Uterus (tissue), 2 donors: ENCODE results near the gene SPEG.

Experiments
- CTCF ChIP-seq, 4 experiments: fragments of 200-600 bp in 2 of 4; fragments of 450-650 bp in 2 of 4; sonication (generic) in 2 of 4; IDR thresholded peaks; one replicate each; pipeline ENCODE4 v1.5.1; 2016 to 2019; ENCODE audit warnings: antibody characterized with exemption in 4 of 4, mild to moderate bottlenecking in 2 of 4, moderate library complexity in 1 of 4
- POLR2A ChIP-seq, 2 donors: fragments of 450-650 bp; IDR thresholded peaks; one replicate each; pipeline ENCODE4 v1.6.1; 2016; ENCODE audit warnings: antibody characterized with exemption in 2 of 2, mild to moderate bottlenecking in 1 of 2, moderate library complexity in 1 of 2

DNA sequence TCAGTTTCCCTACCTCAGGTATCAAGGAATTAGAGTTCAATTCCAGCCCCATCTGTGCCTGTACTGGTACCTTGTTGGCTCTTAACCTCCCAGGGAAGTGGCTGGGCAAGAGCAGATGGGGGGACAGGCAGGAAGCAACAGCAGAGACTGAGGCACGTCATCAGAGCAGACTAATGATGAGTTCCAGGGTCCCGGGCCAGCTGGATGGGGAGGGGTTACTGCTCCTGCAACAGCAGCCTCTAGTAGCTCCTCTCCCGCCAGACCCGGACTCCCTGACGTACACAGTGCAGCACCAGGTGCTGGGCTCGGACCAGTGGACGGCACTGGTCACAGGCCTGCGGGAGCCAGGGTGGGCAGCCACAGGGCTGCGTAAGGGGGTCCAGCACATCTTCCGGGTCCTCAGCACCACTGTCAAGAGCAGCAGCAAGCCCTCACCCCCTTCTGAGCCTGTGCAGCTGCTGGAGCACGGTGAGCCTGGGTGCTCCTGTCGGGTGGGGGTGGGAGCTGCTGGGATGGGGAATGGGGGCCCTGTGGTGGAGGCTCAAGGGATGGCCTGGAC lies 38.1 kb downstream of the SPEG start:
- TF ChIP-seq CTCF (IDR thresholded peaks at IDR 0.05) = no peak
- TF ChIP-seq POLR2A (IDR thresholded peaks at IDR 0.05) = no peak
